Hepatocyte (in vitro differentiated cells): Measurements from ENCODE around the gene ELOVL5.

ENCODE experiments used
- EZH2 ChIP-seq: fragments of 200-600 bp; sonication (generic); IDR thresholded peaks from 2 replicates; pipeline ENCODE4 v1.6.1; 2016; ENCODE audit warnings: antibody characterized with exemption, mild to moderate bottlenecking, borderline replicate concordance
- TF ChIP-seq, protein P1 (sequence below): fragments of 200-600 bp; sonication (generic); IDR thresholded peaks from 2 replicates; pipeline ENCODE4 v1.5.1; 2016; ENCODE audit warnings: antibody characterized with exemption, mild to moderate bottlenecking; ENCODE audit not compliant: poor library complexity

DNA sequence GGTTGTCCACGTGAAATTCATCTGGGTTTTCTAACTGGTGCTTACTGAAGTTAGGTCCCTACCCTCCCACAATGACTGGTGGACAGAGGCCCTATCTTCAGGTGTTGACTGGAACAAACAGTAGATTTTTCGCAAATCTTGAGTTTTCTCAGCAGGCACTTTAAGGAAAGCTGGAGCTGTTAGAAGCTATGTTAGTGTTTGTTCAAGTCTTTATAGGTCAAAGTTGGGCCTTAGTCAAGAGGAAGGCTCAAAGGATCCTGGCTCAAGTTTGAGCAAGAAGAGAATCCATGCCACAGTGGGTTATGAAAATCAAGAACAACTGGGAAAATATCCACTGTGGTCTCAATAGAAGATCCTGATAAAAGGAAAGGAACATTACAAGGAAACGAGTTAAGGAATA is 48.5 kb upstream of the ELOVL5 start:
- TF ChIP-seq, protein P1, sequence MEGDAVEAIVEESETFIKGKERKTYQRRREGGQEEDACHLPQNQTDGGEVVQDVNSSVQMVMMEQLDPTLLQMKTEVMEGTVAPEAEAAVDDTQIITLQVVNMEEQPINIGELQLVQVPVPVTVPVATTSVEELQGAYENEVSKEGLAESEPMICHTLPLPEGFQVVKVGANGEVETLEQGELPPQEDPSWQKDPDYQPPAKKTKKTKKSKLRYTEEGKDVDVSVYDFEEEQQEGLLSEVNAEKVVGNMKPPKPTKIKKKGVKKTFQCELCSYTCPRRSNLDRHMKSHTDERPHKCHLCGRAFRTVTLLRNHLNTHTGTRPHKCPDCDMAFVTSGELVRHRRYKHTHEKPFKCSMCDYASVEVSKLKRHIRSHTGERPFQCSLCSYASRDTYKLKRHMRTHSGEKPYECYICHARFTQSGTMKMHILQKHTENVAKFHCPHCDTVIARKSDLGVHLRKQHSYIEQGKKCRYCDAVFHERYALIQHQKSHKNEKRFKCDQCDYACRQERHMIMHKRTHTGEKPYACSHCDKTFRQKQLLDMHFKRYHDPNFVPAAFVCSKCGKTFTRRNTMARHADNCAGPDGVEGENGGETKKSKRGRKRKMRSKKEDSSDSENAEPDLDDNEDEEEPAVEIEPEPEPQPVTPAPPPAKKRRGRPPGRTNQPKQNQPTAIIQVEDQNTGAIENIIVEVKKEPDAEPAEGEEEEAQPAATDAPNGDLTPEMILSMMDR = no peak
- TF ChIP-seq EZH2 = no peak
